Panc1 (cell line): ENCODE data around the gene ADRB1. TPM values are rescaled to one million over a fixed set of nuclear protein-coding genes. Genes with fewer than 3 reads are reported as not detected.

Source experiments
- ATAC-seq: fragments of 200-7000 bp; cut with Tn5 transposase; 2 replicates; pipeline ENCODE4 v1.9.1; 2020; ENCODE audit warnings: mild to moderate bottlenecking, moderate library complexity
- BruUV-seq: library from RNA; stranded (reverse); fragments of 400-500 nt; replicated peaks from 2 replicates; lab custom pipeline; 2021; lab: Mats Ljungman, UMichigan
- CTCF ChIA-PET: fragments of 300-600 bp; sonication (Branson Sonifier 250); formaldehyde crosslinking; loops from one replicate; lab custom pipeline; 2022; ENCODE audit warnings: antibody characterized with exemption; lab: Charles Lee
- POLR2A ChIA-PET: fragments of 300-600 bp; sonication (Branson Sonifier 250); formaldehyde crosslinking; loops from one replicate; lab custom pipeline; 2022; ENCODE audit warnings: antibody characterized with exemption; lab: Charles Lee
- DNase-seq: peaks from one replicate; pipeline ENCODE4 v3.0.0-alpha.2; 2010; ENCODE audit warnings: low read depth, low spot score
- H3K27ac ChIP-seq: 2 replicates; pipeline ENCODE4 v1.5.1; 2011; ENCODE audit warnings: mild to moderate bottlenecking, low read length, inconsistent platforms
- H3K27me3 ChIP-seq: fragments of 200-500 bp; sonication (Bioruptor generic); 2 replicates; pipeline ENCODE4 v1.6.0; 2014; ENCODE audit warnings: low read length, inconsistent platforms; ENCODE audit not compliant: control insufficient read depth, insufficient read depth
- H3K36me3 ChIP-seq: fragments of 200-500 bp; sonication (Bioruptor generic); 2 replicates; pipeline ENCODE4 v1.5.1; 2014; ENCODE audit warnings: inconsistent platforms, mild to moderate bottlenecking, low read length, moderate library complexity; ENCODE audit not compliant: control insufficient read depth, insufficient read depth
- H3K4me1 ChIP-seq: 2 replicates; pipeline ENCODE4 v1.5.1; 2011; ENCODE audit warnings: inconsistent platforms, mild to moderate bottlenecking, low read length, moderate library complexity; ENCODE audit not compliant: control insufficient read depth, insufficient read depth
- H3K4me3 ChIP-seq, 2 experiments: 2 replicates each; pipeline ENCODE4 v1.5.1; 2011 to 2012; ENCODE audit warnings: low read depth in 2 of 2, low read length in 2 of 2, mild to moderate bottlenecking in 2 of 2, inconsistent platforms in 1 of 2, moderate library complexity in 1 of 2
- H3K9me3 ChIP-seq: fragments of 200-500 bp; sonication (Bioruptor generic); 2 replicates; pipeline ENCODE4 v1.5.1; 2014; ENCODE audit warnings: low read depth, mild to moderate bottlenecking, inconsistent platforms, low read length, moderate library complexity; ENCODE audit not compliant: control insufficient read depth, insufficient read depth
- POLR2AphosphoS5 ChIP-seq: IDR thresholded peaks from 2 replicates; pipeline ENCODE4 v1.6.1; 2012; ENCODE audit warnings: mild to moderate bottlenecking, low read depth, low read length, moderate library complexity
- SIN3A ChIP-seq: IDR thresholded peaks from 2 replicates; pipeline ENCODE4 v1.6.1; 2012; ENCODE audit warnings: low read depth, mild to moderate bottlenecking, low read length, moderate library complexity, borderline replicate concordance; ENCODE audit not compliant: insufficient read depth
- TCF7L2 ChIP-seq: IDR thresholded peaks from 2 replicates; pipeline ENCODE4 v1.6.1; 2011; ENCODE audit warnings: mild to moderate bottlenecking, low read depth, low read length, inconsistent platforms
- in situ Hi-C: cut with HindIII; loops from 2 replicates; pipeline ENCODE4 v1.10.0; 2016; ENCODE audit warnings: low sequenced_read_pairs, low pct_unique_long_range_greater_than_20kb
- intact Hi-C: fragments of 100-400 bp; cut with micrococcal nuclease; formaldehyde crosslinking; loops from one replicate; pipeline ENCODE4 v1.10.0; 2022; ENCODE audit not compliant: unreplicated experiment
- total RNA-seq: library from RNA; stranded (reverse); gene quantifications from one replicate; pipeline ENCODE4 v1.2.1, GENCODE V29; 2021; ENCODE audit not compliant: unreplicated experiment
- TF ChIP-seq, protein P1 (sequence below): fragments of 450-650 bp; IDR thresholded peaks from 2 replicates; pipeline ENCODE4 v1.5.1; 2017; ENCODE audit warnings: mild to moderate bottlenecking
- TF ChIP-seq, protein P2 (sequence below), 2 experiments: IDR thresholded peaks; 2 replicates each; pipeline ENCODE4 v1.6.1; 2011 to 2012; ENCODE audit warnings: low read depth in 2 of 2, control low read depth in 1 of 2, low read length in 1 of 2, mild to moderate bottlenecking in 1 of 2, moderate library complexity in 1 of 2; ENCODE audit not compliant: insufficient read depth in 1 of 2

The ADRB1 gene
- total RNA-seq, 1 experiment from 2014 or later: 12.9 TPM

DNA sequence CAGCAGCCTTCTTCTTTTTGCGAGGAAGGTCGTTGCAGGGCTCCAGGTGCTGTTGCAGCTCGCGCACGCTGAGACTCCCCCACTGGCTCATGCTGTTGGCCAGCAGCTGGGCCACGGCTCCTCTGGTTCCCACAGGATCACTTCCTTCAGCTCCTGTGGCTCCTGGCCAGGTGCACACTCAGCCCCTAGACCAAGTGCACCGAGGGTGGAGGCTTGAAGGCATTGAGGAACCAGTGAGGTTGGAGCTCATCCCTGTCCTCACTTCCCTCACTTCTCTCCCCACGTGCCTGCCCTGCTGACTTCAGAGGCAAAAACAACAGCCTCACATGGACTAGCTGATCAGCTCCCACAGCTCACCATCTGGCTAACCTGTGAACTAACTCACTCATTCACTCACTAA, 46.2 kb upstream of the ADRB1 start:
- POLR2A ChIA-PET: interaction anchor here (0.6 to 0.7 kb wide), 2 partner anchors 46 to 50 kb away, joined by 3 to 5 read pairs; partner anchors contain the start of gene ADRB1
- intact Hi-C loops: no loop called here
- CTCF ChIA-PET: no interaction called here

DNA sequence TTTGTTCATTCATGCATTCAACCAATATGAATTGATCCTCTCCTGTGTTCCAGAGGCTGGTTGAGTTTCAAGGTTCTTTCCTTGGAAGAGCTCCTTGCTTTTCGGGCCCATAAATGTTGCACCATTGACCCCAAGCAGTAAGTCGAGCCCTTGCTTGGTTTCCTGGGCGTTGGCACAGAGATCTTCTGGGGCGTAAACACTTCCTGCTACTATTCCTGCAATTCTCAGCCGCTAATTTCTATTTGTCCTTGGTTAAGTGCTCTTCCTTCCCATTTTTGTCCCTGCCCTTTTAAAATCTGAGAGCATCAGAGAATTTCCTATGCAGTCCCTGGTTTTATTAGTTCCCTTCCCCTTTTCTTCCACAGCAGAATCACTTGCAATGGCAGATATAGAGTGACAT, 44.1 kb upstream of the ADRB1 start:
- Histone ChIP-seq H3K27me3 (no peaks in the 10 kb centered on the region), H3K36me3 (no peaks in the 10 kb centered on the region), H3K4me1 (no peaks in the 10 kb centered on the region), H3K4me3 (no peak overlapping the region), H3K9me3 (no peaks in the 10 kb centered on the region), H3K27ac (no peak overlapping the region)
- in situ Hi-C loops (no loop called here), intact Hi-C loops (no loop called here)
- ATAC-seq: no peak
- TF ChIP-seq, protein P1, sequence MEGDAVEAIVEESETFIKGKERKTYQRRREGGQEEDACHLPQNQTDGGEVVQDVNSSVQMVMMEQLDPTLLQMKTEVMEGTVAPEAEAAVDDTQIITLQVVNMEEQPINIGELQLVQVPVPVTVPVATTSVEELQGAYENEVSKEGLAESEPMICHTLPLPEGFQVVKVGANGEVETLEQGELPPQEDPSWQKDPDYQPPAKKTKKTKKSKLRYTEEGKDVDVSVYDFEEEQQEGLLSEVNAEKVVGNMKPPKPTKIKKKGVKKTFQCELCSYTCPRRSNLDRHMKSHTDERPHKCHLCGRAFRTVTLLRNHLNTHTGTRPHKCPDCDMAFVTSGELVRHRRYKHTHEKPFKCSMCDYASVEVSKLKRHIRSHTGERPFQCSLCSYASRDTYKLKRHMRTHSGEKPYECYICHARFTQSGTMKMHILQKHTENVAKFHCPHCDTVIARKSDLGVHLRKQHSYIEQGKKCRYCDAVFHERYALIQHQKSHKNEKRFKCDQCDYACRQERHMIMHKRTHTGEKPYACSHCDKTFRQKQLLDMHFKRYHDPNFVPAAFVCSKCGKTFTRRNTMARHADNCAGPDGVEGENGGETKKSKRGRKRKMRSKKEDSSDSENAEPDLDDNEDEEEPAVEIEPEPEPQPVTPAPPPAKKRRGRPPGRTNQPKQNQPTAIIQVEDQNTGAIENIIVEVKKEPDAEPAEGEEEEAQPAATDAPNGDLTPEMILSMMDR: no peak
- TF ChIP-seq POLR2AphosphoS5: no peak
- no peak for DNase-seq
- CTCF ChIA-PET: no interaction called here
- no TSS peak for BruUV-seq
- POLR2A ChIA-PET: no interaction called here

More for the DNA sequence above, 46.2 kb upstream of the ADRB1 start:
- Histone ChIP-seq H3K27ac (no peak overlapping the region), H3K4me3 (no peak overlapping the region), H3K9me3 (no peaks in the 10 kb centered on the region), H3K36me3 (no peaks in the 10 kb centered on the region), H3K27me3 (no peaks in the 10 kb centered on the region), H3K4me1 (peaks cover 3% of the 10 kb centered on the region; the same call in 1 of the 2 replicates)
- BruUV-seq: no TSS peak
- in situ Hi-C loops: no loop called here
- TF ChIP-seq, protein P1: no peak
- TF ChIP-seq TCF7L2 (no peak), POLR2AphosphoS5 (no peak), SIN3A (no peak)
- TF ChIP-seq, protein P2, sequence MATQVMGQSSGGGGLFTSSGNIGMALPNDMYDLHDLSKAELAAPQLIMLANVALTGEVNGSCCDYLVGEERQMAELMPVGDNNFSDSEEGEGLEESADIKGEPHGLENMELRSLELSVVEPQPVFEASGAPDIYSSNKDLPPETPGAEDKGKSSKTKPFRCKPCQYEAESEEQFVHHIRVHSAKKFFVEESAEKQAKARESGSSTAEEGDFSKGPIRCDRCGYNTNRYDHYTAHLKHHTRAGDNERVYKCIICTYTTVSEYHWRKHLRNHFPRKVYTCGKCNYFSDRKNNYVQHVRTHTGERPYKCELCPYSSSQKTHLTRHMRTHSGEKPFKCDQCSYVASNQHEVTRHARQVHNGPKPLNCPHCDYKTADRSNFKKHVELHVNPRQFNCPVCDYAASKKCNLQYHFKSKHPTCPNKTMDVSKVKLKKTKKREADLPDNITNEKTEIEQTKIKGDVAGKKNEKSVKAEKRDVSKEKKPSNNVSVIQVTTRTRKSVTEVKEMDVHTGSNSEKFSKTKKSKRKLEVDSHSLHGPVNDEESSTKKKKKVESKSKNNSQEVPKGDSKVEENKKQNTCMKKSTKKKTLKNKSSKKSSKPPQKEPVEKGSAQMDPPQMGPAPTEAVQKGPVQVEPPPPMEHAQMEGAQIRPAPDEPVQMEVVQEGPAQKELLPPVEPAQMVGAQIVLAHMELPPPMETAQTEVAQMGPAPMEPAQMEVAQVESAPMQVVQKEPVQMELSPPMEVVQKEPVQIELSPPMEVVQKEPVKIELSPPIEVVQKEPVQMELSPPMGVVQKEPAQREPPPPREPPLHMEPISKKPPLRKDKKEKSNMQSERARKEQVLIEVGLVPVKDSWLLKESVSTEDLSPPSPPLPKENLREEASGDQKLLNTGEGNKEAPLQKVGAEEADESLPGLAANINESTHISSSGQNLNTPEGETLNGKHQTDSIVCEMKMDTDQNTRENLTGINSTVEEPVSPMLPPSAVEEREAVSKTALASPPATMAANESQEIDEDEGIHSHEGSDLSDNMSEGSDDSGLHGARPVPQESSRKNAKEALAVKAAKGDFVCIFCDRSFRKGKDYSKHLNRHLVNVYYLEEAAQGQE (IDR thresholded peaks at IDR 0.05; ENCODE audit: insufficient read depth in 1 of 2, low read depth in 2 of 2, low read length in 1 of 2): no peak
- ATAC-seq: no peak
- no peak for DNase-seq
